ENCODE measurements around the gene ERF.

DNA sequence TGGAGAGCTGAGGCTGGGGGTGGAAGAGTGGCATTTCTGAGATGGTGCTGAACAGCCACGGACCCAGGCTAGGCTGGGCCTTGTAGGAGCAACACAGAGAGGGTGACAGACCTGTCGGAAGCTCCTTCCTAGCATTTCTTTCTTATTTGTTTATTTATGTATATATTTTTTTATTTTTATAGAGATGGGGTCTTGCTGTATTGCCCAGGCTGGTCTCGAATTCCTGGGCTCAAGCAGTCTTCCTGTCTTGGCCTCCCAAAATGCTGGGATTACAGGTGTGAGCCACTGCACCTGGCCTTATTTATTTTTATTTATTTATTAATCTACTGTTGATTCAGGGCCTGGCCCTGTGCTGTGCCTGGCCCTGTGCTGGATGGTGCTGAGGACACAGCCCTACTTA, 20.6 kb upstream of the ERF start:
- TF ChIP-seq, protein P1, sequence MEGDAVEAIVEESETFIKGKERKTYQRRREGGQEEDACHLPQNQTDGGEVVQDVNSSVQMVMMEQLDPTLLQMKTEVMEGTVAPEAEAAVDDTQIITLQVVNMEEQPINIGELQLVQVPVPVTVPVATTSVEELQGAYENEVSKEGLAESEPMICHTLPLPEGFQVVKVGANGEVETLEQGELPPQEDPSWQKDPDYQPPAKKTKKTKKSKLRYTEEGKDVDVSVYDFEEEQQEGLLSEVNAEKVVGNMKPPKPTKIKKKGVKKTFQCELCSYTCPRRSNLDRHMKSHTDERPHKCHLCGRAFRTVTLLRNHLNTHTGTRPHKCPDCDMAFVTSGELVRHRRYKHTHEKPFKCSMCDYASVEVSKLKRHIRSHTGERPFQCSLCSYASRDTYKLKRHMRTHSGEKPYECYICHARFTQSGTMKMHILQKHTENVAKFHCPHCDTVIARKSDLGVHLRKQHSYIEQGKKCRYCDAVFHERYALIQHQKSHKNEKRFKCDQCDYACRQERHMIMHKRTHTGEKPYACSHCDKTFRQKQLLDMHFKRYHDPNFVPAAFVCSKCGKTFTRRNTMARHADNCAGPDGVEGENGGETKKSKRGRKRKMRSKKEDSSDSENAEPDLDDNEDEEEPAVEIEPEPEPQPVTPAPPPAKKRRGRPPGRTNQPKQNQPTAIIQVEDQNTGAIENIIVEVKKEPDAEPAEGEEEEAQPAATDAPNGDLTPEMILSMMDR (IDR thresholded peaks at IDR 0.05; ENCODE audit: extremely low read depth in 1 of 2, insufficient read depth in 1 of 2, low read depth in 1 of 2, low read length in 2 of 2): no peak
- TF ChIP-seq POLR2AphosphoS5 (IDR thresholded peaks at IDR 0.05; ENCODE audit: insufficient read depth, low read depth, low read length): no peak
- no peak for TF ChIP-seq FOS (IDR thresholded peaks at IDR 0.05; ENCODE audit: borderline replicate concordance, insufficient read depth, low read length)
- no peak for TF ChIP-seq POLR2A (IDR thresholded peaks at IDR 0.05; ENCODE audit: low read depth, low read length)
